HepG2 (cell line): ENCODE results near the gene DIAPH1. TPM values are rescaled to one million over a fixed set of nuclear protein-coding genes. Genes with fewer than 3 reads are reported as not detected.

ENCODE experiments used
- ATAC-seq: fragments of 200-7000 bp; cut with Tn5 transposase; 3 replicates; pipeline ENCODE4 v1.9.1; 2020; ENCODE audit warnings: mild to moderate bottlenecking, moderate library complexity
- BruUV-seq: library from RNA; stranded (reverse); fragments of 400-500 nt; replicated peaks from 2 replicates; lab custom pipeline; 2021; lab: Mats Ljungman, UMichigan
- CTCF ChIA-PET: fragments of 300-600 bp; formaldehyde crosslinking; extraction: SDS; loops from one replicate; lab custom pipeline; 2021; ENCODE audit warnings: low total read pairs, inconsistent platforms, low intra/inter-chr PET ratio; lab: Yijun Ruan, JAX
- POLR2A ChIA-PET: fragments of 350-600 bp; sonication (Branson Sonifier 250); formaldehyde crosslinking; loops from one replicate; lab custom pipeline; 2020; ENCODE audit warnings: antibody characterized with exemption, inconsistent platforms; lab: Yijun Ruan, JAX
- DNase-seq: peaks from one replicate; pipeline ENCODE4 v3.0.0-alpha.2; 2015; ENCODE audit warnings: low spot score
- FAIRE-seq: peaks from 3 replicates; lab custom pipeline; 2011; peaks lifted over from hg19 to GRCh38; lab: Jason Lieb, UNC
- H2AFZ ChIP-seq: one replicate; pipeline ENCODE4 v1.6.1; 2011; ENCODE audit warnings: low read length, inconsistent platforms
- H3K27ac ChIP-seq: fragments of 300-600 bp; 3 replicates; pipeline ENCODE4 v1.8.0; 2011; ENCODE audit warnings: mixed run types, mild to moderate bottlenecking, mixed read lengths, low read length, inconsistent platforms; ENCODE audit not compliant: insufficient read depth; ENCODE audit errors: extremely low read length
- H3K27me3 ChIP-seq, 2 experiments: fragments of 200-600 bp in 1 of 2; 2 replicates in 1 of 2; 3 replicates in 1 of 2; pipeline versions ENCODE4 v1.6.0 to v1.8.0; 2011; ENCODE audit warnings: low read length in 2 of 2, mild to moderate bottlenecking in 2 of 2, moderate library complexity in 2 of 2, inconsistent platforms in 1 of 2; ENCODE audit not compliant: insufficient read depth in 2 of 2, control insufficient read depth in 1 of 2
- H3K36me3 ChIP-seq, 2 experiments: fragments of 200-600 bp in 1 of 2; replicated peaks in 1 of 2; 2 replicates in 1 of 2; 3 replicates in 1 of 2; pipeline versions ENCODE4 v1.5.1 to v1.8.0; 2011; ENCODE audit warnings: low read length in 2 of 2, inconsistent platforms in 1 of 2; ENCODE audit not compliant: insufficient read depth in 2 of 2, control insufficient read depth in 1 of 2
- H3K4me1 ChIP-seq: 2 replicates; pipeline ENCODE4 v1.5.1; 2012; ENCODE audit warnings: low read length, inconsistent platforms; ENCODE audit not compliant: insufficient read depth
- H3K4me2 ChIP-seq: 2 replicates; pipeline ENCODE4 v1.6.0; 2011; ENCODE audit warnings: low read depth, low read length, inconsistent platforms
- H3K4me3 ChIP-seq, 3 experiments: fragments of 200-600 bp in 1 of 3; sonication (generic), shearing (Covaris generic) in 1 of 3; replicated peaks in 1 of 3; 2 replicates each; pipeline ENCODE4 v1.5.1; 2011 to 2016; ENCODE audit warnings: low read length in 3 of 3, inconsistent platforms in 2 of 3, low read depth in 2 of 3, mild to moderate bottlenecking in 2 of 3, control low read depth in 1 of 3, mixed read lengths in 1 of 3; ENCODE audit not compliant: insufficient read depth in 1 of 3
- H3K79me2 ChIP-seq: one replicate; pipeline ENCODE4 v1.6.1; 2011; ENCODE audit warnings: low read length, inconsistent platforms; ENCODE audit not compliant: insufficient read depth
- H3K9ac ChIP-seq: 2 replicates; pipeline ENCODE4 v1.6.0; 2011; ENCODE audit warnings: mild to moderate bottlenecking, low read depth, low read length, inconsistent platforms; ENCODE audit not compliant: insufficient read depth
- H3K9me3 ChIP-seq: 2 replicates; pipeline ENCODE4 v1.5.1; 2012; ENCODE audit warnings: mild to moderate bottlenecking, low read length
- H4K20me1 ChIP-seq: 2 replicates; pipeline ENCODE4 v1.6.0; 2011; ENCODE audit warnings: inconsistent platforms, mild to moderate bottlenecking, low read length, moderate library complexity; ENCODE audit not compliant: insufficient read depth
- JUNB ChIP-seq: sonication (generic); formaldehyde crosslinking; IDR thresholded peaks from 2 replicates; pipeline ENCODE4 v1.8.0; 2022; ENCODE audit warnings: missing genetic modification reagents, mild to moderate bottlenecking, borderline replicate concordance
- LBX2 ChIP-seq: sonication (generic); formaldehyde crosslinking; IDR thresholded peaks from 2 replicates; pipeline ENCODE4 v1.5.0; 2020; ENCODE audit warnings: missing genetic modification reagents, mild to moderate bottlenecking, borderline replicate concordance
- MIER2 ChIP-seq: IDR thresholded peaks from 2 replicates; pipeline ENCODE4 v1.6.1; 2016; ENCODE audit warnings: missing biosample characterization, missing genetic modification reagents
- TCF12 ChIP-seq, 2 experiments: fragments of 450-650 bp in 1 of 2; sonication (generic) in 1 of 2; formaldehyde crosslinking in 1 of 2; IDR thresholded peaks; 2 replicates each; pipeline versions ENCODE4 v1.6.1 to v1.8.0; 2017 to 2022; ENCODE audit warnings: antibody characterized with exemption in 1 of 2, mild to moderate bottlenecking in 1 of 2, missing genetic modification reagents in 1 of 2, moderate library complexity in 1 of 2
- ZBTB33 ChIP-seq: sonication (generic); formaldehyde crosslinking; IDR thresholded peaks from 2 replicates; pipeline ENCODE4 v1.4.0; 2020; ENCODE audit warnings: missing genetic modification reagents
- ZNF101 ChIP-seq: sonication (generic); formaldehyde crosslinking; IDR thresholded peaks from 2 replicates; pipeline ENCODE4 v1.4.0; 2020; ENCODE audit warnings: mild to moderate bottlenecking, low read depth, missing genetic modification reagents, borderline replicate concordance
- ZNF30 ChIP-seq: sonication (generic); formaldehyde crosslinking; IDR thresholded peaks from 2 replicates; pipeline ENCODE4 v1.5.0; 2020; ENCODE audit warnings: mild to moderate bottlenecking, missing genetic modification reagents
- ZNF501 ChIP-seq: sonication (generic); formaldehyde crosslinking; IDR thresholded peaks from 2 replicates; pipeline ENCODE4 v1.5.1; 2020; ENCODE audit warnings: mild to moderate bottlenecking, moderate library complexity, missing genetic modification reagents
- WGBS: methylation state at CpG from one replicate; pipeline ENCODE4 v1.1.6; 2017; ENCODE audit warnings: low lambda C conversion rate; 5-methylcytosine and 5-hydroxymethylcytosine counted together
- in situ Hi-C: cut with HindIII; loops from 2 replicates; pipeline ENCODE4 v1.10.0; 2017; ENCODE audit warnings: low pct_unique_long_range_greater_than_20kb; ENCODE audit not compliant: extremely low pct_ligation_motif_present
- intact Hi-C: fragments of 100-400 bp; cut with micrococcal nuclease; formaldehyde crosslinking; loops from one replicate; pipeline ENCODE4 v1.10.0; 2022; ENCODE audit not compliant: unreplicated experiment
- polyA plus RNA-seq, 8 experiments: library from polyadenylated mRNA; depleted of rRNA in 3 of 8; stranded (reverse) in 7 of 8; unstranded in 1 of 8; fragments of >200 nt; fragmentation: Illumina TruSeq in 4 of 8; extraction: Trizol in 4 of 8; gene quantifications; 2 replicates each; pipeline versions ENCODE4 v1.2.1 to v1.2.3, GENCODE V29; 2011 to 2016; ENCODE audit warnings: low read depth in 4 of 8, missing spikeins in 1 of 8, mixed read lengths in 1 of 8; ENCODE audit not compliant: insufficient read depth in 1 of 8
- total RNA-seq, 5 experiments: library from RNA; depleted of rRNA; stranded (reverse); fragments of >200 nt; fragmentation: Illumina TruSeq; extraction: Trizol; gene quantifications; 2 replicates each; pipeline ENCODE4 v1.2.3, GENCODE V29; 2016; ENCODE audit warnings: low read depth in 1 of 5

The DIAPH1 gene
- total and polyA plus RNA-seq, 2 of the 13 experiments (the other 11 are each of a cell fraction or from before 2014, with no cell fraction given), result 25.1 to 33.9 TPM

GRCh38 chr5:141654298-141654697, 35.5 kb upstream of the DIAPH1 start:
- DNase-seq (no peak), FAIRE-seq (no peak), ATAC-seq (no peak)
- H2AFZ ChIP-seq, result no peak overlapping the region
- ChIA-PET POLR2A (no interaction called here), CTCF (no interaction called here)
- no peaks in the 10 kb centered on the region for H3K79me2 ChIP-seq
- 60% methylated on average over 1 of the region's 2 CpGs for WGBS
- no peak overlapping the region for H3K4me3 ChIP-seq
- no TSS peak for BruUV-seq
- peaks cover 17% of the 10 kb centered on the region for H3K4me1 ChIP-seq
- H3K9ac ChIP-seq, result no peak overlapping the region
- TF ChIP-seq ZNF30 (CRISPR knock-in tag) (no peak), LBX2 (CRISPR knock-in tag) (no peak)
- no peaks in the 10 kb centered on the region for H3K36me3 ChIP-seq
- H4K20me1 ChIP-seq, result no peaks in the 10 kb centered on the region
- H3K9me3 ChIP-seq, result no peaks in the 10 kb centered on the region
- intact Hi-C loops, result no loop called here
- H3K27me3 ChIP-seq, result peaks cover 5 to 15% of the 10 kb centered on the region in 2 experiments; a peak in 4 of 5 replicates
- H3K27ac ChIP-seq, result no peak overlapping the region
- no peak overlapping the region for H3K4me2 ChIP-seq
- in situ Hi-C loops, result no loop called here

- DNase-seq (no peak), ATAC-seq (no peak)
- peak overlapping the region; percentile 58; the same call in 1 of the 2 replicates for H3K9ac ChIP-seq
- no peak for TF ChIP-seq TCF12 (IDR thresholded peaks at IDR 0.05)
- TF ChIP-seq TCF12 (CRISPR knock-in tag; IDR thresholded peaks at IDR 0.05), result no peak
- TF ChIP-seq ZBTB33, result peak; percentile 31; the same call in 1 of the 2 replicates
- TF ChIP-seq JUNB, result no peak
- no peak for TF ChIP-seq ZNF101
- TF ChIP-seq ZNF501 (CRISPR knock-in tag), result 0 out of 2 replicates have a peak, but pooled peaks have one; percentile 4
- TF ChIP-seq MIER2 (CRISPR knock-in tag), result no peak
Measured at GRCh38 chr5:141651728-141652105, 32.9 kb upstream of the DIAPH1 start.

More at GRCh38 chr5:141651728-141652105, 32.9 kb upstream of the DIAPH1 start:
- WGBS, result 78% methylated on average over 9 of the region's 9 CpGs
- no peak for FAIRE-seq
- Histone ChIP-seq H3K27me3 (peaks cover 5 to 10% of the 10 kb centered on the region in 2 experiments; a peak in 4 of 5 replicates), H2AFZ (peak overlapping the region; percentile 32), H3K4me1 (peaks cover 17% of the 10 kb centered on the region), H3K27ac (no peak overlapping the region), H3K79me2 (no peaks in the 10 kb centered on the region), H3K4me3 (peak overlapping the region; percentile 79 to 86 (median 85); a peak in 4 of 6 replicates), H3K4me2 (peak overlapping the region; percentile 88), H3K36me3 (no peaks in the 10 kb centered on the region), H4K20me1 (no peaks in the 10 kb centered on the region), H3K9me3 (no peaks in the 10 kb centered on the region)
- intact Hi-C loops (no loop called here), in situ Hi-C loops (no loop called here)
- BruUV-seq, result no TSS peak
- ChIA-PET CTCF (no interaction called here), POLR2A (interaction anchor here (0.8 to 1.4 kb wide), 3 partner anchors 9 to 33 kb away, joined by 3 to 15 read pairs (median 3); partner anchors contain the start of genes DIAPH1, HDAC3 and RELL2)
